Hepatocyte (in vitro differentiated cells): ENCODE measurements around the gene KLKB1.

Experiments used
- EZH2 ChIP-seq: fragments of 200-600 bp; sonication (generic); IDR thresholded peaks from 2 replicates; pipeline ENCODE4 v1.6.1; 2016; ENCODE audit warnings: antibody characterized with exemption, mild to moderate bottlenecking, borderline replicate concordance
- EZH2phosphoT487 ChIP-seq: fragments of 200-600 bp; sonication (generic); IDR thresholded peaks from one replicate; pipeline ENCODE4 v1.6.1; 2018; ENCODE audit warnings: antibody characterized with exemption, mild to moderate bottlenecking, low read depth, moderate library complexity; ENCODE audit not compliant: unreplicated experiment, severe bottlenecking
- TF ChIP-seq, protein P1 (sequence below): fragments of 200-600 bp; sonication (generic); IDR thresholded peaks from 2 replicates; pipeline ENCODE4 v1.5.1; 2016; ENCODE audit warnings: antibody characterized with exemption, mild to moderate bottlenecking; ENCODE audit not compliant: poor library complexity

DNA sequence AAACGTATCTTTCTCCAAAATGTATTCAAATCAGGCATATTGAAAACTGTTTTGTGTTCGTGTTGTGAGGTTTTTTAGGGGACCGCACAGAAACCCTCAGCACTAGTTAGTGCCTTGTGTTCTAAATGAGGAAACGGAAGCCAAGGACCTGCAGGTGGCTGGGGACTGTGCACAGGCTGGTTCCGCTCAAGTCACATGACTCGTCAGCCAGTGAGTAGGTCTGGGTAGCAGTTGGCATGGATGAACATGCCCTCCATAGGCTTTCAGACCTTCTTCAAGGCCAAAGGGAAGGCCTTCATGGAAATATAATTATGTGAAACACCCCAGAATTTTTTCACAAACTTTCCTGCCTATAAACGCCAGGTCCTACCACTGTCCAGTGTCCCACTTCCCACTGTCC is 37.4 kb downstream of the KLKB1 start:
- TF ChIP-seq, protein P1, sequence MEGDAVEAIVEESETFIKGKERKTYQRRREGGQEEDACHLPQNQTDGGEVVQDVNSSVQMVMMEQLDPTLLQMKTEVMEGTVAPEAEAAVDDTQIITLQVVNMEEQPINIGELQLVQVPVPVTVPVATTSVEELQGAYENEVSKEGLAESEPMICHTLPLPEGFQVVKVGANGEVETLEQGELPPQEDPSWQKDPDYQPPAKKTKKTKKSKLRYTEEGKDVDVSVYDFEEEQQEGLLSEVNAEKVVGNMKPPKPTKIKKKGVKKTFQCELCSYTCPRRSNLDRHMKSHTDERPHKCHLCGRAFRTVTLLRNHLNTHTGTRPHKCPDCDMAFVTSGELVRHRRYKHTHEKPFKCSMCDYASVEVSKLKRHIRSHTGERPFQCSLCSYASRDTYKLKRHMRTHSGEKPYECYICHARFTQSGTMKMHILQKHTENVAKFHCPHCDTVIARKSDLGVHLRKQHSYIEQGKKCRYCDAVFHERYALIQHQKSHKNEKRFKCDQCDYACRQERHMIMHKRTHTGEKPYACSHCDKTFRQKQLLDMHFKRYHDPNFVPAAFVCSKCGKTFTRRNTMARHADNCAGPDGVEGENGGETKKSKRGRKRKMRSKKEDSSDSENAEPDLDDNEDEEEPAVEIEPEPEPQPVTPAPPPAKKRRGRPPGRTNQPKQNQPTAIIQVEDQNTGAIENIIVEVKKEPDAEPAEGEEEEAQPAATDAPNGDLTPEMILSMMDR = no peak
- TF ChIP-seq EZH2 = no peak
- TF ChIP-seq EZH2phosphoT487 = no peak
